ENCODE data around the gene NLGN3.

DNA sequence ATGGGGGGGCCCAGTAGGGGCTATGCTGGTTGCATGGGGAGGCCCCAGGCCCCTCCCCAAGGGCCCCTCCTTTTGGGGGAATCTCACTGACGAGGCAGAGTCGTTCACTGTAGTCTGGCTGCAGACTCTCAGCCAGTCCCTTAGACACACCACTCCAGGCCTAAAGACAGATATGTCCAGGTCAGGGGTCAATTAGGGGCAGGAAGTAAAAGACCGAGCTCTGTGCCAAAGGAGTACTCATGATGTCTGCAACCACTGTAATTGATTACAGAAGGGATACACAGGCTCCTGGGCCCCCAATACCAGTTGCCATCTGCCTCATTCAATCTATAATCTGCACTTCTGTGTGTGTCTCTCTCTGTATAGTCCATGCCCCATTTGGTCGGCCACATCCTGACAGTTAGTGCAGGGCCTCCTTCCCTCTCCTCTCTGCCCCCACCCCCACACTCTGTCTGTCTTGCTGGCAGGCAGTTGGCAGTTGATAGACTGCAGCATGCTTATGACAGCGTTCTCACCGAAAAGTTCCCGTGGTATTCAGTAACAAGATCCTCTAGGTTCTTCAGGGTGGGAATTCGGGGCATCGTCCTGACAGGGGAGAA, 36.8 kb upstream of the NLGN3 start:
- TF ChIP-seq, protein P1, sequence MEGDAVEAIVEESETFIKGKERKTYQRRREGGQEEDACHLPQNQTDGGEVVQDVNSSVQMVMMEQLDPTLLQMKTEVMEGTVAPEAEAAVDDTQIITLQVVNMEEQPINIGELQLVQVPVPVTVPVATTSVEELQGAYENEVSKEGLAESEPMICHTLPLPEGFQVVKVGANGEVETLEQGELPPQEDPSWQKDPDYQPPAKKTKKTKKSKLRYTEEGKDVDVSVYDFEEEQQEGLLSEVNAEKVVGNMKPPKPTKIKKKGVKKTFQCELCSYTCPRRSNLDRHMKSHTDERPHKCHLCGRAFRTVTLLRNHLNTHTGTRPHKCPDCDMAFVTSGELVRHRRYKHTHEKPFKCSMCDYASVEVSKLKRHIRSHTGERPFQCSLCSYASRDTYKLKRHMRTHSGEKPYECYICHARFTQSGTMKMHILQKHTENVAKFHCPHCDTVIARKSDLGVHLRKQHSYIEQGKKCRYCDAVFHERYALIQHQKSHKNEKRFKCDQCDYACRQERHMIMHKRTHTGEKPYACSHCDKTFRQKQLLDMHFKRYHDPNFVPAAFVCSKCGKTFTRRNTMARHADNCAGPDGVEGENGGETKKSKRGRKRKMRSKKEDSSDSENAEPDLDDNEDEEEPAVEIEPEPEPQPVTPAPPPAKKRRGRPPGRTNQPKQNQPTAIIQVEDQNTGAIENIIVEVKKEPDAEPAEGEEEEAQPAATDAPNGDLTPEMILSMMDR (conservative IDR thresholded peaks at IDR 0.05; ENCODE audit: low read length): no peak
- TF ChIP-seq EZH2phosphoT487 (IDR thresholded peaks at IDR 0.05; ENCODE audit: borderline replicate concordance): no peak
